GM18526 (cell line): ENCODE measurements around the gene UPF1.

Experiments
- POLR2A ChIP-seq: IDR thresholded peaks from 3 replicates; pipeline ENCODE4 v1.6.1; 2011; ENCODE audit not compliant: insufficient read length; ENCODE audit errors: extremely low read depth

Gene UPF1

DNA sequence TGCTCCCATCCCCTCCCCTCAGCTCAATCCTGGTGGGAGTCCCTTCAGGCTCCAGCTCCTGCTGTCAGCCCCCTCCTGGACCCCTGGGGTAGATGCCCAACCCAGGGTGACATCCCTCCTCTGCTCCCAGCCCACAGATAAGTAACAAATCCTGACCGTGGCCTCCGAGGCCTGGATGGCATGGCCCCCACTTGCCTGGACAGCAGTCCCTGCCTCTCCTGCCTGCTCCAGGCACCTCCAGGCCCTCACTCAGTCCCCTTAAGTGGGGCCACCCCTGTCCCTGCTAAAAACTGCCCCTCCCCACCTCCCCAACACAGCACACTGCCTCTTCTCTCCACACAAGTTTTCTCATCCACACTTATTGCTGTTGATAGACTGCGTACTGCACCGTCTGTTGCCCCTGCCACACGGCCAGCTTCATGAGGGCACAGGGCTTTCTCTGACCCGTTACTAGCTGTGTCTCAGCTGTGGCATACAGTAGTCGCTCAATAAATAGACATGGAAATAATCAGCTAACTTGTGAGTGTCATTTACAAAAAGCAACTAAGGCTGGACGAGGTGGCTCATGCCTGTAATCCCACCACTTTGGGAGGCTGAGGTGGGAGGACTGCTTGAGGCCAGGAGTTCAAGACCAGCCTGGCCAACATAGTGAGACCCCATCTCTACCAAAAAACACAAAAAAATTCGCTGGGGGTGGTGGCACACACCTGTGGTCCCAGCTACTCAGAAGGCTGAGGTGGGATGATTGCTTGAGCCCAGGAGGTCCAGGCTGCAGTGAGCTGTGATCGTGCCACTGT is 58.4 kb downstream of the UPF1 start:
- TF ChIP-seq POLR2A: no peak

GRCh38 chr19:18893587-18894253 is 62.0 kb downstream of the UPF1 start:
- no peak for TF ChIP-seq POLR2A

GRCh38 chr19:18894254-18895037 is 62.7 kb downstream of the UPF1 start:
- TF ChIP-seq POLR2A: no peak

DNA sequence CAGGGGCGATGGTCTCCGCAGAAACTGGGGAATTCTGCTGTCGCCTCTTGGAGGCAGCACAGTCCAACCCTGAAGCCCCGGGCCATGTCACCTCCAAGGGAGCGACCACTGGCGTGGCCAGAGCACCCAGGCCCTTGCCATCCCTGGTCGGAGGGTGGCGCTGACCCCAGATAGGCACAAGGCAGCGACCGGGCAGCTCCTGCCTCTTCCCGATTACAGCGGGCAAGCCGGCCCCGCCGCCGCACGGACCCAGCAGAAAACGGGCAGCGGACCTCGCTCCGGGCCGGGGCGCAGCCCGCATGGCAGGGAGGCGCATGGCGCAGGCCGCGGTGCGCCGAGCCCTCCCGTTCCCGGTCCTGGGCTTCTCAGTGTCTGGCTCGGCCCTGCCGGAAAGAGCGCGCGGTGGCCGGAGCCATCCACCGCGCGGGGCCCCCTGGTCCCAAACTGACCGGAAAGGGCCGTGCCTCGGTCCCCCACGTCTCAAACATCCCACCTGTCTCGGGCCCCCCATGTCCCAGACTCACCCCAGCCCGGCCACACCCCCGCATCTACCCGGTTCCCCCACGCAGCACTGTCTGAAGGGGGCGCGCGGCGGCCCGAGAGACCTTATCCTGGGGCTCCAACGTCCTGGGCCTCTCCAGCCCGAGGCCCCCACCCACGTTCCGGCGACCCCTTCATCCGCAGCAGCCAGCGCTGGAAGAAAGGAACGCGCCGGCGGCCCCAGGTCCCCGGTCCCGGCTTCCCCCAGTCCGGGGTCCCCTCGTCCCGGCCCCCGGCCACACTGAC is 63.5 kb downstream of the UPF1 start:
- no peak for TF ChIP-seq POLR2A

- no peak for TF ChIP-seq POLR2A
Measured at GRCh38 chr19:18895824-18896341, 64.1 kb downstream of the UPF1 start, which contains the start of gene CERS1. Gene CERS1 (minus strand): TSS chr19:18896158. CDS start chr19:18896072, 86 bp downstream.

DNA sequence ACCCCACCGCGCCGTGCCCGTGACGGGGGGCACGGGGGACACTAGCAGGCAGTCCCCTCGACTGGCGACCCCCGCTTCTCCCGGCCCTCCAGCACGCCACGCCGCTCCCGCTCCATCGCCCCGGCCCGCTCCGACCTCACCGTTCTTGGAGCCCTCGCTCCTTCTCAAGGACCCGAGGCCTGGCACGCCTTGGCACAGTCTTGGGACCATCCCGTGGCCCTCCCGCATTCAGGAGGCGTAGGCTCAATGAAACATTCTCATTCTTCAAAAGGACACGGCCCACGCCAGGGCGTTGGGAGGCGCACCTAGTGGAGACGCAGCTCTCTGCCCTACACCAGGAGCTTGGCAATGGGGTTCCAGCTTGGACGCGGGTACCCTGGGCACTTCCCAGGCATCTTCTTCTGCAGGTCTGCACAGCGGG is 64.7 kb downstream of the UPF1 start:
- TF ChIP-seq POLR2A: no peak

DNA sequence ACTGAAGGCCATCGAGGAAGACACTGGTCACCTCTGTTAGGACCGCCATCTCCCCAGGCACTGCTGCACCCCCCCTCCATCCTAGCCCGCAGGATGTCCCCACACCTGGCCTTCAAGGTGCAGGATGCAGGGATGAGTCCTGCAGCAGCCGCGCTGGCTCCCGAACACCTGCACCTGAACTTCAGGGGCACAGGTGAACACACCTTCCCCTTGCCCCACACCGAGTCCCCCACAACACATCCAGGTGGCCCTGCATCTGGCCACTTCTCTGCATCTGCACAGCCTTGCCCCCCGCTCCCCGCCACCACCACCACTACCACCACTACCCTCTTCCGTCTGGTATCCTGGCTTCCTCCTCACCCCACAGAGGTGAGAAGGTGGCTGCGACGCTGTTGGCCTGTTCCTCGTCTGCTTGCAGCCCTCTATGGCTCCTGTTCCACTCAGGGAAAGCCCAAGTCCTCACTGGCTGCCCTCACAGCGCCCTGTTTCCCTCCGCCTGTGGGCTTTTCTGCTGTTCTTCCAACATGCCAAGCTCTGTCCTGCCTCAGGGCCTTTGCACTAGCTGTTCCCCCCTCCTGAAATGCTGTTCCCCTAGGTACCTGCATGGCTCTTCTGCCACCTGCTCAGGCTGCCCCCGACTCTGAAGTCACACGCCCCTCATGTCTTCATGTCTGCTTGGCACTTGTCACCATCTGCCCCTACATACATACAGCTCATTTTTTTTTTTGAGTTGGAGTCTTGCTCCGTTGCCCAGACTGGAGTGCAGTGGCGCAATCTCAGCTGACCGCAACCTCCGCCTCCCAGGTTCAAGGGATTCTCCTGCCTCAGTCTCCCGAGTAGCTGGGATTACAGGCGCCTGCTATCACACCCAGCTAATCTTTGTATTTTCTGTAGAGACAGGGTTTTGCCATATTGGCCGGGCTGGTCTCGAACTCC is 65.6 kb downstream of the UPF1 start:
- TF ChIP-seq POLR2A: no peak

DNA sequence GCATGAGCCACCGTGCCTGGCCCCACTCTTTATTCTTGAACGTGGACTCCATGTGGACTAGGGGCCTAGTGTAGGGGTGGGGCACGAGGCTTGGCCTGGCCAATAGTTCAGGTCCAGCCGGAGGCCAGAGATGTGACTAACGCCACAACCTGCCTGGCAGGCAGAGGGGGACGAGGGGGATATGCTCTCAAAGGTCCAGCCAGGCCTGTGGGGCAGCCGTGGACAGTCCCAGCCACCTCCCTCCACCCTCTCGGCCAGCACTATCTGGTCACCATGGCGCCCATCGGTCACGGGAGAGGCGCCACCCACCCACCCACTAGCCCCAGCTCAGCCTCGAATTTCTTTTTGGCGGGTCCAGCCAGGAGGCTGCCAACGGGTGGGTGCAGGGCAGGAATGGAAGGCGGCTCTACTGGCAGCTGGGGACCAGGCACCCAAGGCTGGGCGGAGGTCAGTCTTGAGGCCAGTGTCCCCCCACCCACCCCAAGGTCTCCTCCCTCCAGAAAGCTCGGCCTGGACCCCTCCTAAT is 66.4 kb downstream of the UPF1 start:
- no peak for TF ChIP-seq POLR2A

DNA sequence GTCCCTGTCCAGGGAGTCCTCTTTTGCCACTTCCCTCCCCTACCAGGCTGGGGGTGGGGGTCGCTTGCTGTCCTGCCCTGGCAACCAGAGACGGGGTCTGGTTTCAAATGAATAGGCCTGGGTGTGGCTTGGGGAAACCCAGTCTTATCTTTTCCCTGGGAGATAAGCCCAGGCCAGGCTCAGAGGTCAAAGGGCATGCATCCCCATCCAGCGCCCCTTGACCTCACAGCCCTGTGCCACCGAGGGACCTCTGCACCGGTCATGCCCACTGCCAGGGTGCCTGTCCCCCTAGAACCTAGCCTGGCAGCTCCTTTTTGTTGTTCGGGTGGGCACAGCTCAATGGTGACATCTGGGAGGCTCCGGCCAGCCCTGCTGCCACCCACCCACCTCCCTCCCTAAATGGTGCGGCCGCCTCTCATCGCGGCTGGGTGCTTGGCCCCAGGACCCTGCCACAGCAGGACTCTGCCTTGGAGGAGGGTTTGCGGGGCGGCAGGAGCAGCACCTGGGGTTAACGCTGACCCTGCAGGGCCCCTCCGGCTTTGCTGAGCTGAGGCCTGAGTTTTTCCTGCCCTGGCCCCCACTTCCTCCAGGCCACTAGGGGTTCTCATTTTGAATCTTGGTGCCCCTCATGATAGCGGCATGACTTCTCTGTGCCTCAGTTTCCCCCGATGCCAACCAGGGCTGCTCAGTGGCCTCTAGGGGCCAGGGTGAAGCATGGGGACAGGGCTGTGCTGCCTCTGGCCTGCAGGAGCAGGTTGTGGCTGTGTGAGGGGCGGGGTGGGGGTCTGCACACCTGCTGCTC is 67.0 kb downstream of the UPF1 start:
- no peak for TF ChIP-seq POLR2A

DNA sequence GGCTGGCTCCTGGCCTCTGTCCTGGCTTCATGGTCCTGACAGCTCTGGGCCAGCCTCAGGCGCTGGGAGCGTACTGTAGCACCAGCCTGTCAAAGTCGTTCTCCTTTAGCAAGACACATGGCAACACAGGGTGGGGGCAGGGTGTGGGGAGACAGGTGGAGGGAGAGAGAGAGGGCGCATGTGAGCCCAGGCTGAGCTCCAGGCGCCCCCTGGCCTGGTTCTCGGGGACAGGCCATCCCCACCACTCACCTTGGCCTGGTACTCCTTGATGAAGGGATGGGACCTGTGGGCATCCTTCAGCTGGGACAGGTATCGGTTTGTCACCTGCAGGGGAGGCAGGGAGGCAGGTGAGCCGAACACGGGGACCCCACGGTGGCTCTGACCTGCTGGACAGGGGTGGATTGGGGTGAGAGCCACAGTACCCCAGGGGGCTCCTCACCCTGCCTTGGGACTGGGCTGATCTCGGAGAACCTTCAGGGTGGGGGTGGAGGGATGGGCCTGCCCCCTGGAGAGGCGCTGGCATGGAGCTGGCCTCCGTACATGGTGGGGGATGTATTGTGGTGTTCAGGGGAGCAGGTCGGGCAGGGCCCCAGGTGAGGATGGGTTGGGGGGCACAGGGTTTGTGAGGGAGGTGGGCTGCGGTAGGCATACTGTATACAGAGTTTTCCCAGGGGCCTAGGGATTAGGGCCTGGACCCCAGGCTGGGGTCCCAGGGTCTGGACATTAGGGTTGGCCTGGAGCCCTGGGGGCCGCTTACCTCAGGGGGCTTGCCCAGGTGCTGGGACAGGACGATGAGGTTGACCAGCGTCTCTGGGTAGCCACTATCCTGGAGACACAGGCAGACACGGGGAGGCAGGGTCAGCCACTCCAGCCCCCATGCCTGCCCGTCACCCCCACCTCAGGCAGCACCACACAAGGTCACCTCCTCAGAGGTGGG is 68.1 kb downstream of the UPF1 start:
- TF ChIP-seq POLR2A: no peak

DNA sequence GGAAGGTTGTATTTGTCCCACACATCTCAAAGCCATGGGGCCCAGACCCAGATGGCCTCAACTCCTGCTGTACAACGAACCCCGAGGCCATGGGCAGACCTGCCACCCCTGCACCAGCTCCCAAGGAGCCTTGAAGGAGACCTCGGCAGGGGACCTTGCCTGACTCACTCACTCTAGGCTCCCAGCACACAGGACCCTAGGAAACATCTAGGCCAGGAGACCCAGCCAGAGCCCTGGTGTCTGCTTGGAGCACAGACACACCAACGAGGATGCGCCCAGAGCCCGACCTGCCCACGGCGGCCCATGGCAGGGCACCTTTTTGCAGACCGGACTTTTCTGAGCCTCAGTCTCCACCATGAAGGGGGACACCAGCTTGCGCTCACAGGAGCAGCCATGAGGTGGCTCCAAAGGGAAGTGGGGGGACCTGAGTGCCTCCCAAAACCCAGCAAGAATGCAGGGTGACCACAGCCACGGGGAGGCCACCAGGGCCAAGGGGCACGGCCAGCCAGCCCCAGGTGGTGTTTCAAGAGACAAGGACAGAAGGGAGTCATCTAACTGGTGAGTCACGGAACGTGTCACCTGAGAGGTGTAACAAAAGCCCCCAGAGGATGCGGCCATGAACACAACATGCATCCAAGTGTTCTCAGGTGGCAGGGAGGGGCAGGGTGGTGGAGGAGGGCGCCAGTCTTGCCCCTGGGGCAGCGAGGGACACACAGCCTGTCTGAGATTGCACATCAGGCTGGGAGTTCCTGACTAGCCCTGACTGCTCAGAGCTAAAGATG is 69.1 kb downstream of the UPF1 start:
- no peak for TF ChIP-seq POLR2A
